ENCODE measurements around the gene PZP.

PZP gene

DNA sequence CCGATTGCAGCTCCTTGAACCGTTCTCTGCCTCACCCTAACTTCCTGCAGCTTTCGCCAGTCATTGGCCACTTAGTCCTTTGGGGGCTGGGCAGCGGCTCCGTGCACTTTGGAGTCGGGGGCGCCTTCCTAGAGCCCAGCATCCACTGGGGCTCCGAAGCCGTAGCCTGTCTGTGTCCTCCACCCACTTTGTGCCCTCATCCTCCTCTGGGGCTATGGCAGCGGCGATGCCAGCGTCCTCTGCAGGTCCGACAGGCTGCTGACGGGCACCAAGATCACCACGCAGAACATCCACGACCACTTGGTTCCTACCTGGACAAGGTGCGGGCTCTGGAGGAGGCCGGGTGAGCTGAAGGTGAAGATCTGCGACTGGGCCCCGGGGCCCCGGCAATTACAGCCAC is 80.7 kb downstream of the PZP start:
- no peak for DNase-seq (ENCODE audit: low read depth in 3 of 3, low spot score in 1 of 3)

DNA sequence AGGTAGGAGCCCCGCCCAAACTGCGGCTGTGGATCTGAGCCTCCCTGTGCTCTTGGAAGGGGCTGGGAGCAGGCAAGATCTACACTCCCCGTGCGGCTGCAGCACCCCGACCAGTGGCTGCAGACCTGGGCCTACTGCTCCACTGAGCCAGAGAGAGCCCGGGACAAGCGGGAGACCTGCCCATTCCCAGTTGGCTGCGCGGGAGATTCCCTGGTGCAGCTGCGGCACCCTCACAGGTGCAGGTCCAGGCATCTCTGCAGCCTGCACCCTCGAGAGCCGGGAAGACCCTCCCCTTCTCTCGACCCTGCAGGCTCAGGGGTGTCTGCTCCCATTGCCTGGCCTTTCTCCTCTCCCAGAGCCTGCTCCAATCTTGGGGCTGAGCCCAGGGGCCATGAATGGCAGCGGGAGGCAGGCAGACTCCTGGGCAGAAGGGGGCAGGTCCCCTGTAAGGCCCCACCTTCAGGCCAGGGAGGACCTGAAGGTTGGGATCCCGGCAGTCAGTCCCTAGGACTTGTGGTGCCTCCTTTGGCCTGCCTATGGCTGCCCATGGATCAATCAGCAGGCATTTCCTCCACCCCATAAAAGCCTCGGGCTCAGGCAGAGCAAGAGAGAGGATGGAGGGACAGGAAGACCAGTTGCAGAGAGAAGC is 83.7 kb downstream of the PZP start:
- no peak for DNase-seq (ENCODE audit: low read depth in 3 of 3, low spot score in 1 of 3)

DNA sequence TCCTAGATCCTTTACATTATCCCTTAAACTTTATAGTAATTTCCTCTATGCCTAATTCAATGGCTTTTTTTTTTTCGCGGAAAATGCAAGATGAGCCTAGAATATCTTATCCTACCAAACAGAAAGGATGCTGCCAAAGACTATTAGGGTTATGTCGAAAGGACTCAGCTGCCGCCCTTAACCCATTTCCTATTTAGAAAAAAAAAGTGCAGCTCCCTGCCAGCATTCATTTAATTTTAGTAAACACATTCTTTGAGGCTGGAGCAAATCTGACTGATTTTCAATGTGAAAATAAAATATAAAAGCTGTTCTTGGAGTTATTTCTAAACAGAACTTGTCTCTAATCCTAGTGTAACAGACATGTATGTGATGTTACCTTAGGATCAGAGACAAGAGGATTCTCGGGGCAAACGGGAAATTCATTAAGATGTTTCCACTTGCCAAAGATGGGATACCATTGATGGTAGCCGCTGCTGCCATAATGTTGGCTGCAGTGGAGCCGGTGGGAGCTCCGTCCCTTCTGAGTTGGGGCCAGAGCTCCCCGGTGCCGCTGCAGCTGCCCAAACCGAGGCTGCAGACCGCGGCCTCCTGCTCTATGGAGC is 84.3 kb downstream of the PZP start:
- no peak for DNase-seq (ENCODE audit: low read depth in 3 of 3, low spot score in 1 of 3)

DNA sequence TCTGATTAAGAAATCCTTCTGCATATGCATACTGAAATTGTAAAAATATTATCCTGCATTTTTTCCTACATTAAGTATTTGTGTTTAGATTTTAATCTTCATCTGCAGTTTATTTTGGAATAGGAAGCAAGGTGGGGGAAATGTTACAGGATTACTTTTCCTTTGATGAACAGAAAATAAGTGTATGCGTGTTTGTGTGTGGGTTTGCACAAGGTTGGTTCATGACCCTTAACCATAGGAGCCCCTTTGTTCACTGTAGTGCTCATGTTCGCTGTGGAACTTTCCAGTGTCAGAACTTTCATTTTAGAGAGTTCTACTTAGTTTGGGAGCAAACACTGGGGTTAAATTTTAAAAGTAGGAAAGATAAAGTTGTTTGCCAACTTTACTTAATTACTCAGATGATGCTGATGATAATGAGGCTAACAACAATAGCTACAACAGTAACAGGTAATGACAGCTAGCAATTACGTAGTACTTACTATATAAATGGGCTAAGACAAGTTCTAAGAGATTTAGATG is 86.0 kb downstream of the PZP start:
- no peak for DNase-seq (ENCODE audit: low read depth in 3 of 3, low spot score in 1 of 3)

DNA sequence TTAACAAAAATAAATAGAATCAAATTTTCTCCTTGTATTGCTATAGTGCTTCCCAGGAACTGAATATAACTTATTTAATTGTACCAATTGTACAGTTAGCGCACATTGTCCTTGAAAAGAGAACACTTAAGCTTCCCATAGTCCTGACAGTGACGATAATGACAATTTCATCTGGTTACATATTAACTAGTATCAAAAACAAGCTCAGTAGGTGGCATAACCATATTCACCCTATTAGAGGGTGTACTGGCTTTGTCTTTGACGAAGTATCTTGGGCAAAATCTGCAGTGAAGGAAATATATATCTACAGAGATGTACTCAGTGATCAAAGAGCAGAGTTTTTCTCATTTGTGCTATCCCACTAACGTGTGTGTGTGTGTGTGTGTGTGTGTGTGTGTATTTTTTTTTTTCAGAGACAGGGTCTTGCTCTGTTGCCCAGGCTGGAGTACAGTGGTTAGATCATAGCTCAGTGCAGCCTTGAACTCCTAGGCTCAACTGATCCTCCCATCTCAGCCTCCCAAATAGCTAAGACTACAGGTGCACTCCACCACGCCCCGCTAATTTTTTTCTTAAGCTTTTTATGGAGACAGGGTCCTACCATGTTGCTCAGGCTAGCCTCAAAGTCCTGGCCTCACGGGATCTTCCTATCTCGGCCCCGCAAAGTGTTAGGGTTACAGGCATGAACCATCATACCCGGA is 87.6 kb downstream of the PZP start:
- no peak for DNase-seq (ENCODE audit: low read depth in 3 of 3, low spot score in 1 of 3)

DNA sequence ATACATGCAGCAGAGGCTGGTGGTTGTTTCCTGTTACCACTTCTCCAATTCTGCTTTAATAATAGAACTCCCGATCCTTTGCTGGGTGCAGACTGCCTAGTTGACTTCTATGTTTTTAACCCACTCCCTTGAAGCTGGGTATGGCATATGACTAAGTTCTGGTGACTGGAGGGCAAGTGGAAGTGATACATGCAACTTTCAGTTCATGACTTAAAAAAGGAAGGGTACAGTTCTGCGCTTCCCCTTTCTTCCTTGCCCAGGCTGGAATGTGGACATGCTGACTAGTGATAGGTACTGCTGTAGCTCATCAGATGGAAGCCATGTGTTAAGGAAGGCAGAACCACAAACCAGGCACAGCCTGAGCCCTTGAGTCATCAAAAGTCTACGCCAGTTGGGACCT is 90.0 kb downstream of the PZP start:
- DNase-seq (ENCODE audit: low read depth in 3 of 3, low spot score in 1 of 3), result no peak

DNA sequence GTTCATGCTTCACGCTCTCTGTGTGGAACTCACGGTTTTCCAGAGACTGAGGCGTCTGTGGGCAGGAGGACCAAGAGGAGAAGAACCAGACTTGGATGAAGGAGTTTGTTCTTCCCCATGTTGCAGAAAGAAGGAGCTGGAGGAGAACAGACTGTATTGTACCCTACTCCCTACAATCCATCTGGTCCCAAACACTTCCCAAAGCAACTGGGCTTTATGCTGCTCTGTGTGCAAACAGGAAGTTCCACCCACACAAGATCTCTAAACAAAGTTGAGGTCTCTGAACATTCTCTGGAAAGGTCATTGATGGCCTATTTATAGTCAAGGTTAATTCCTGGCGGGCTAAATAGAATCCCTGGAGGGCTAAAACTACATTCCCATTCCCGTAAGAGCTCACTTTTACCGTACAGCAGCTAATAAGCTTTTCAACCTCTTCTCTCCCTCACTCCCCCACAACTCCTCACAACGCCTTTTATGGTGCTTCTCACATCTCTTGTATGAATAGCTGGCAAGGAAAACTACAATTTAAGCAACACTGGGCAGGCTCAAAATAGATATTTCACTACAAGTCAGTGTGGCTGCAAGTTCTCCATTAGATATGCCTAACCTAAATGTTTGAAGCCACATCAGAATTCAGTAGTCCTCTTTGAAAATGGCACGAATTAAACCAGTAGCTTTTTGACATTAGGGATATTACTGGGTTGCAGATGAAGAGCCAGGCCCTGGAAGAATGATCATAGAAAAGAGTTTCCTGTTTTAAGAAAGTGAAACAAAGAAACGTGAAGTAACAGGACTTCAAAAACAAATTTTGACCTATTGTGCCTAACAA is 92.2 kb downstream of the PZP start, which contains the start of gene A2M:
Gene A2M, minus strand, starts transcription at position 189 of the 829 bp plus-strand sequence. Its CDS starts 70 bp downstream, at position 119.
- no peak for DNase-seq (ENCODE audit: low read depth in 3 of 3, low spot score in 1 of 3)

DNA sequence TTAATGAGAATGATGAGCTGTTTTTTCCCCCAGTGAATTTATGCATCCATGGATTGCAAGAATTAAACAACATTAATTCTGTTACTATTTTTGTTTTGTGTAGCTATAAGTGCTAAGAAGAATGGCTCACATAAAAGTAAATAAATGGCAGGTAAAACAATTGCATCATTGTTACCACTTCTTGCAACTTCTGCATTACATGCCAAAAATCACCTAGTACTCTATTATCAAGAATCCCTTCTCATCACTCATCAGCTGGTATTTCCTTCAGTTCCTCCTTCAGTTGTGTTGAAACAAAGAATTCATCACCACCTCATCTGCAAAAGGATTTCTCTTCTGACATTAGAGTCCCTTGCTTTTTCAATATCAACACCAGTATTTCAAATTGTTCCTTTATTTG is 93.2 kb downstream of the PZP start:
- no peak for DNase-seq (ENCODE audit: low read depth in 3 of 3, low spot score in 1 of 3)

DNA sequence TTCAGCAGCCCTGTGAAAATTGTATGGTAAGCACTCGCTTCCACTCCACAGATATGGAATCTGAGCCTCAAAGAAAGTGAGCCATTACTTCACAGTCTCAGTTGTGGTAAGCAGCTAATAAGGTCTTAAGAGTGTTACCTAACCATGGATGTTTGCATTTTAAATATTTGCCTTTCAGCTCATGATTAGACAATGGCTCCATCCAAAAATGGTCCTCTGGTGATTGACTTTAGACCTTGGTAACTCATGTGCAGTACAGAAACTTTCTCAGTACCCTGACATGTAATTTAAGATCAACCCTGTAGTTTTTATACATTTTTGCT is 94.2 kb downstream of the PZP start:
- DNase-seq (ENCODE audit: low read depth in 3 of 3, low spot score in 1 of 3), result no peak

DNA sequence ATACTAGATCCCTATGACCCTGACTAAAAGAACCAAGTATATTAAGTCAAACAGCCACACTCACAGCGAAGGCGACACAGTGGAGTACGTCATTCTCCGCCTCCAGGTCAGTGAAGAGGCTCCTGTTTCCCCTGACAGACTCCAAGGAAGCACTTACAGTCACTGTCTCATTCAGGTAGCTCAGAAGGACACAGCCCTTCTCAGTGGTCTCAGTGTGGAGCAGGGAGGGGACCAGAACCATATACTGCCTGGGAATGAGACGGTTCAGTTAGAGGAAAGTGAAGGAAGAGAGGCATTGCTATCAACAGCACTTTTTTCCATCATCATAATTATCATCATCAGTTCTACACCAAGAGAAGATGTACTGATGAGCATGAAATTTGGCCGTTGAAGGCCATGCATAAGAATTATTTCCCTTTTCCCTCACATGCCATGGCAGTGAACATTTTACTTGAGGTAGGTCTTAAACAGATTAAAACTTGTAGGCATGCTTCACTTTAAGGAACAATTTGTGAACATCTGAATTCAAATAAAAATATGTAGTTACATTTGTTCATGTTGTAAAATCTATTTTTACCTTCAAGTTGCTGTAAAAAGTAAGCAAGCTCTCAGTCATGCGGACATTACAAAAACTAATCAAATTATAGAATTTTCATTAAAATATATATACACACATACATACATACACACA is 94.8 kb downstream of the PZP start:
- no peak for DNase-seq (ENCODE audit: low read depth in 3 of 3, low spot score in 1 of 3)

DNA sequence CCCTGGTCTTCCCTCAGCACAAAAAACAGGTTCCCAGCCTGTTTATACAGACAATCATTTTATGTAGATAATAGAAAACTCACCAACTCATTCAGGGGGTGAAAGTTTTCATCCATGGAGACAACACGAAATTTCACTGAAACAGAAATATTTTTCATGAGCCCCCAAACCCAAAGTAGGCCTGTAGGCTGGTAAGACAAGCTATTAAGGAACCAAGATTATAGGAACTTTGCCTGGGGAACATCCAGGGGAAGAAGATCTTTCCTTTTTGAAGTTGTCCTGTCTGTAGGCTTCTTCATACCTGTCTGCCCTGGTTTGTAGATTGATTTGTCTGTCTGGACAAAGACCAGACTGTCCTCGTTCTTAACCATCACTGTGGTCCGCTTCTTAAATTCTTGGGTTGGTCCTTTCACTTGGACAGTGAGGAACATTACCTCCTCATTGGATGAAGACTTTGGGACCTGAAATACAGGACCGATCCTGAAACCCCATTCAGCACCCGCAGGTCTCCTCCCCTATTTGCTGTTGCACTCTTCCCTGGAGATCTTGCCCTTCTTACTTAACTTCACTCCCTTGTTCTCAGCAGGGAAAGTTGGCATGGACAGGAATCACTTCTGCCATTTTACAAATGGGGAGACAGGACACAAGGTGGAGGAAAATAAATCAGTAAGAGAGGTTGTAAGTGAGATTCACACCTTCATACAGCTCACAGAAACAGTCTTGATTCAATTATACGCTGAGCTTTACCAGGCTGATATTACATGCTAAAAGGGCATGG is 95.9 kb downstream of the PZP start:
- no peak for DNase-seq (ENCODE audit: low read depth in 3 of 3, low spot score in 1 of 3)

DNA sequence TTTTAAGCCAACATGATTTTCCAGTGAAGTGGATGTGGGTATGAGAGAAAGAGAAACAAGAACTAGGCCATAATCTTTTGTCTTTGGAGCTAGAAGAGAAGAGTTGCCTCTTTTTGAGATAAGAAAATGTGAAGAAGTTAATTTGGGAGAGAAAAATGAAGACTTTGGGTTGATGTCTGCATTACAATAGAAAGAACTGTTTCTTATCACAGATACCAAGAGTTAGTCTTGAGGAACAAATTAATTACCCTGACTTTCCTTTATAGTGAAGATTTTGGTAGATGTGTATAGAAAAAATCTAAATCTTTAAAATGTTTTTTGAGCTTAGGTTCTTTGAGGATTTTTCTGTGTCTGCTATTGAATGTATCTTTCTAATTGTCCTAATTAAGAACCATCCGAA is 96.7 kb downstream of the PZP start:
- no peak for DNase-seq (ENCODE audit: low read depth in 3 of 3, low spot score in 1 of 3)

DNA sequence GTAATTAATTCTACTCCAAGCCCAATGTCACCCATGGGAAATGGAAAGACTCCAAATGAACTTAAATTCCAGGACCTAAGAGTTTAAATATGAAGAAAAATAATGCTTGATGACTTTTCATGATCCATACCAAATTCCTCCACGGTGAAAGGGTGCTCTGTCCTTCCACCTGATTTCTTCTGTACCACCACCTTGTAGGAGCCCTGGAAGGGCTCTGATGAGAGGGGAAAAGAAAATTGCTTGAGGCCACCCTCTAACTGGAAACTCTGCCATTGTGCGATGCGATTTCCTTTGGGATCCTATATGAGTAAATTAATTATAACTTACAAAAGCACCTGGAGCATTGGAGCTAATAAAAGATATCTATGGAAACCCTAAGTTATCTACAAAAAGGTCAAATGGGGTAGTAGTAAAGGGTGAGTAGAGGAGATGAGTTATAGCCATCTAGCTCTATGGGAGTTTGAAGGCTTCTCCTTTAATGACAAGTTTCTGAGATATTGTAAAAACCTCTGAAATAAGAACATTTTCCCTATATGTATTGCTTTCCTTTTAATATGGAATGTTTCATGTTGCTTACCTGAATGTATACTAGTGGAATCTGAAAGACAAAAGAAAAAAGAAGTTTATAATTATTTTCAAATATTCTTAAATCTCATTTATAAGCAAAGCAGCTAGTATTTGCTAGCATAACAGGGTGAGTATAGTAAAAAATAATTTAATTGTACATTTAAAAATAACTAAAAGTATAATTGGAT is 98.3 kb downstream of the PZP start:
- no peak for DNase-seq (ENCODE audit: low read depth in 3 of 3, low spot score in 1 of 3)

DNA sequence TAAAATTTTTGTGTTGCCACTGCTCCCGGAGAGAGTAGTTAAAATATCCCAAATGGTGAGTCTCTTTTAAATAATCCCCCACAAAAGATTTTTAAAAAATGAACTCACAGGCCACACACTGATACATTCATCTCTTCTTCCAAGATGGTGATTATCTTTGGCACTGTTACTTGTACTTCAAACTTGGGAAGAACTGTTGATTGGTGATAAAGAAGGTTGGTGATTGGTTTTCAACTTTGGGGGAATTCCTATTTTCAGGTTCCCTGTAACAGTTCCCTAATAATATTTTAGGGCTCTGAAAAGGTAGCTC is 99.0 kb downstream of the PZP start:
- no peak for DNase-seq (ENCODE audit: low read depth in 3 of 3, low spot score in 1 of 3)

DNA sequence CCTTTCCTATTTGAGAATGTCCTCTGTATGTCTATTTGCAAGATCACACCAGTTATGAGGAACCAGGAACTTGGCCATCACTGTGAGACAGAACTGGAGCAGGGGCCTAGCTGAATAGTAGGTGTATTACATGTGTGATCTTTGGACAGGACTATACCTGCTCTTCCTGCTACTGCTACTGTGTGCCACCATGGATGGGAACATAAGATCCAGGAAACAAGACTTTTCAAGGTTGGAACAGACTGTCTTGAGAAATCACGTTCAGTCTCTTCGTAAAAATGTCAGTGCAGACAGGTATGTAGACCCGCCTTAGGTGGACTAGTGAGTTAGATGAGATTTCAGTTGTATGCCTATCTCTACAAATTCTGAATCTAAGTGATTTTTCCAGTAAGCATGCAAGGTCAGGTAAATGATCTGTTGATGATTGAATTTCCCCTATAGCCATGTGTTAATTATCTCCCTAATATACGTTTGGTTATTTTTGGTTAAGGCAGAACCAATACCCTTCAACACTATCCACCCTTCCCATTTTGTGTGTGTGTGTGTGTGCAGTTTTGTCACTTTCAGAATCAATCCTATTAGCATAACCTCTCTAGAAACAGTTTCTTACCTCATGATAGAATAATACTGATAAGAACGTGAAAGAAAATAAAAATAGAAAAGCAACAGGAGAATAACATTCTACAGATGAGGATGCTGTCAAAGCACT is 99.5 kb downstream of the PZP start:
- no peak for DNase-seq (ENCODE audit: low read depth in 3 of 3, low spot score in 1 of 3)

DNA sequence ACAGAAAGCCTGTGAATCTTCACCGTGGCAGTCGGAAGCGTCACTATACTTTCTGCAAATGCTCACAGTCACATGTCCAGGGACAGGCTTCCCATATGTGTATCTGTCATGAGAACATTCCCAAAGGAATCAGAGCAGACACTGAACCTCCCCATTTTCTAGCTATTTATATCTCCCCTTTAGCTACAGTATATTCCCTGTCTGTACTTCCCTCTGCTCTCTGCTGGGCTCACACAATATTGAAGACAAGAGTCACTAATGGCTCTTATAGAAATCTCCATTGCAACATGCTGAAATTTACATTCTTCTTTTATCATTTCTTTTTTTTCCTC is 100.7 kb downstream of the PZP start:
- no peak for DNase-seq (ENCODE audit: low read depth in 3 of 3, low spot score in 1 of 3)

DNA sequence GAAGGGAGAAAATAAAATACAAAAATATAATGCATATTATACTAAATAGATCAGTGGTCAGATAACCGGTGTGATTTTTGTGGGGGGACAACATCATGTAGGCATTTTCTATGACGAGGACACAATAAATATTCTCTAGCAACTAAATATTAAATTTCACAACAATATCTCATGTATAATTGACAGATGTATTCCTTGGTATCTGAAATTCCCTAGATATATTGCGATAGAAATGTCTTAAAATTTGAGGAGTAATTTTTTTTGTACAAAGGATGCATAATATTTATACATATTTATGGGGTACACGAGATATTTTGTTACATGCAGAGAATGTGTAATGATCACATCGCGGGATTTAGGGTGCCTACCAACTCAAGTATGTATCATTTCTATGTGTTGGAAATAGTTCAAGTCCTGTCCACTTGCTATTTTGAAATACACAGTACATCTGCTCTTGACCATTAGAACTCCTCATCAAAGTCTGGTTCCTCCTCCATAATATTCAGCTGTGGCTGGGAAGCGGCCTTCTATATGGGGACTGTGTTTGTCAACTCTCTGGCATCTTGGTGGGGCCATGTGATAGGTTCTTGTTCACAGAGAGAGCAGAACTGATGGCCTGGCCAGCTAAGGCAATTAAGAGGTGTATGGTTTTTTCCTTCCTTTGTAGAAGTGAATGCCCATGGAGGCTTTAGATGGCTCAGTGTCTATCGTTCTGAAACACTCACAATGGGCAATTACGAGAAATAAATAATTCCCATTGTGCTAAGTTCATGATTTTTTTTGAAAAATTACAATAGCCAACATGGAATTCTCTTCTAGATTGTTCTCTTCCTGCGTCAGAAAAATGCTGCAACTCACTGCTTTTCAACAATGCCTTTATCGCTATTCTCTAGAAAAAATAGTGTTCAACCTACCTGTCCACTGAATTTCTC is 101.3 kb downstream of the PZP start:
- DNase-seq (ENCODE audit: low read depth in 3 of 3, low spot score in 1 of 3), result no peak

DNA sequence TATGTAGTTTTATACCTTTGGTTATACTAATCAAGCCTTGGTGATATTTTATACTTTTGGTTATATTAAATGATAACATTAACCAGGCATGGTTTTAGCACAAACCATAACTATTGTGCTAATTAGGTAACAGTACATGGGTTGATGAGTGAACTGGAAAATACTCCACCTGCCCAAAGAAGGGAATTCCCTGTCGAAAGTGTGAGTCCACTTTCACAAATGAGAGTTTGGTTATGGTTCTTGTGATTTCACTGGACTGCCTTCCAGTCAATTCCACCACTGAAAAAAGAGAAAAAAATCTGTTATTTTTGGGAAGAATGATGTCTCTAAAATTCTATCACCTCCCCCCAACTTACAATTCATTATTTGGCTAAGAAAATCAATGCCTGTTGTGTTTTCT is 102.1 kb downstream of the PZP start:
- no peak for DNase-seq (ENCODE audit: low read depth in 3 of 3, low spot score in 1 of 3)

Data from stimulated activated CD4-positive, alpha-beta T cell treated with anti-CD3 and anti-CD28 coated beads, TNF-alpha, amount 100 ng/mL, for 1 hour (primary cell).